Right renal cortex interstitium (tissue), 3 donors: ENCODE data around the gene TAB2. TPM values are rescaled to one million over a fixed set of nuclear protein-coding genes. Genes with fewer than 3 reads are reported as not detected.

ENCODE experiments used
- DNase-seq, 3 donors: peaks; one replicate each; pipeline ENCODE4 v3.0.0-alpha.2; 2013; ENCODE audit warnings: low read depth in 3 of 3, low spot score in 2 of 3
- polyA plus RNA-seq, 3 donors: library from polyadenylated mRNA; unstranded; fragments of 120-200 nt; gene quantifications; one replicate each; pipeline ENCODE4 v1.2.1, GENCODE V29; 2013; ENCODE audit not compliant: insufficient read length in 3 of 3

TAB2 gene
- polyA plus RNA-seq, 3 donors, result 94.2 to 111 (median 100) TPM

DNA sequence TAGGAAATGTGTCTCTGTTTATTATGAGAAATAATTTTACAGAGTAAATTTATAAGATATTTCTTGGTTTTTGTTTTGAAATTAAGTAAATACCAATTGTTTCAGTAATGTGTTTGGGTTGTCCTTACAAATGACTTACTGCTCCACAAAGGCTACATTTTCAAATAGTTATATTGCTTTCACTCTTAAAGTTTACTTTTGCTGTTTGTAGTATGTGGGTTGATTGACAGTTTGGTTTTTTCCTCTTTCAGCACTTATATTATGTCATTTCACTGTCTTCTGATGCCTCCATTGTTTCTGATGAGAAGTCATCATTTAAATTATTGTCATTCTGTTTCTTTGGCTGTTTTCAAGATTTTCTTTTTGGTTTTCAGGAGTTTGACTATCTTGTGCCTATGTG lies 47.7 kb downstream of the TAB2 start:
- no peak for DNase-seq

DNA sequence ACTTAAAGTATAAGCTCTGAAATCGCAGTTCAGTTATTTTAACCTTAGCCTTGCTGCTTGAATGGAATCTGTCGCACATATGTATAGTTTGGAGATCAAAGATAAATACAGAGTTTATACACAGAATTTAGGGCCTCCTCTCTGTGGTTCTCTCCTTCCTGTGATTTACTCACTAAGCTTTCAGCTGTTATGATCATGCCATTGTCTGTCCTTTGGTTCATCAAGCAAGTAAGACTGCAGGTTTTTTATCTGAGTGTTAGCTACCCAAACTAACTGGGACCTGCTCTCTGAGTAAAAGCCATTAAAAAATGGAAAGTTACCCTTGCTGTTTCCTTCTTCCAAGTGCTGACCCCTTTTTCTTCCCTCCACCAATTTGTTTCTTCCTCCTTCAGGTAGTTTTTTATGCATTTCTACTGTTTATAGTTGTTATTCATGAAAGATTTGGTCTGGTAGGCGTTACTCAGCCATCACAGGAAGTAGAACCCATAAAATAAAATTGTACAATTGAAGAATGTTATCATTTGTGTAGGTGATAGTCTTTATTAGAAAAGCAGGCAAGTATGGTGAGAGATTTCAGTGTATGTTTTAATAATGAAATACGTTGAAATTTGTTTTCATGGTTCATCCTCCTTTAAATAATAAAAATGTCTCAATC lies 48.9 kb downstream of the TAB2 start:
- no peak for DNase-seq

DNA sequence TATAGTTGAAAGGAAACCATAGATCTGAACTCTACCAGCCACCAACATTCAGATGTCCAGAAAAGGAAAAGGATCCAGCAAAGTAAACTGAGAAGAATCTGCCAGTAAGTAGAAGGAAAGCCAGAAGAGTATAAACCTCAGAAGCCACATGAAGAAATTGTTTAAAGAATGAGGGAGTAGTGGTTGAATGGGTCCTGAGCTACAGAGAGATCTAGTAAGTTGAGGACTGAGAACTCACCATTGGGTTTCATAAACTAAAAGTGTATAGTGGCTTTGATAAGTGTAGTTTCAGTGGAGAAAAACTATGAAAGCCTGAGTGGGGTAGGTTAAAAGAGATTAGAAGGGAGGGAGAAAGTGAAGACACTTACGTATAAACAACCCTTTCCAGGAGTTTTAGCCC lies 50.6 kb downstream of the TAB2 start:
- no peak for DNase-seq

DNA sequence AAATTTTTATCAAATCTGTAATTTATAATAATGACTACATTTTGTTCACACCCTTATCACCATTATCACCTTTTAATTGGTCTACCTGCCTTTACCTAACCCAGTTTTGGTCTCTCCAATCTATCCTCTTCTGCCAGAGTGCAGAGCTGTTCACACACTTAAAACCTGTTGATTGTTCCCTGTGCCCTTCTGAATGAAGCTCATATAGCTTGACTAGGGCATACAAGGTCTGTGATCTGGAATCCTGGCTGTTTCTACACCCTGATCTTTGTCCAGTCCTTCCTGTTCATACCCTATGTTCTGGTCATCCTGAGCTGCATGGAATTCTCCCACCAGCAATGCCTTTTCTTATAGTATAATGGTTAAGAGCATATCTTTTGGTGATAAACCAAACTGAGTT lies 53.6 kb downstream of the TAB2 start:
- no peak for DNase-seq

DNA sequence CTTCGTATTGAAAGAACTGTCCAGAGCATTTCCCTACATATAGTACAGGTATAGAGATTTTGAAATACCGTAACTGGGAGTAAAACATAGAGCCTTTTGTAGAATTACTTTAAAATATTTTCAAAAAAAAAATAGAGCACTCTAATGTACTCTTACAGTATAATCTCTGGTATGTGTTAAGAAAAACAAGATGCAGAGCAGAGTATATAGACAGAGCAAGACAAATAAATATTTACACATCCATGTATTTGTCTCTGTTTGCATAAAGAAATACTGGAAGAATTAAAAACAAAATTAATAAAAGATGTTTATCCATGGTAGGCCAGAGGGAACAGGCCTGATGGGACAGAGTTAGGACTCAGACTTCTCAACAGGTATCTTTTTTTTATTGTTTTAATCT lies 54.5 kb downstream of the TAB2 start:
- no peak for DNase-seq

DNA sequence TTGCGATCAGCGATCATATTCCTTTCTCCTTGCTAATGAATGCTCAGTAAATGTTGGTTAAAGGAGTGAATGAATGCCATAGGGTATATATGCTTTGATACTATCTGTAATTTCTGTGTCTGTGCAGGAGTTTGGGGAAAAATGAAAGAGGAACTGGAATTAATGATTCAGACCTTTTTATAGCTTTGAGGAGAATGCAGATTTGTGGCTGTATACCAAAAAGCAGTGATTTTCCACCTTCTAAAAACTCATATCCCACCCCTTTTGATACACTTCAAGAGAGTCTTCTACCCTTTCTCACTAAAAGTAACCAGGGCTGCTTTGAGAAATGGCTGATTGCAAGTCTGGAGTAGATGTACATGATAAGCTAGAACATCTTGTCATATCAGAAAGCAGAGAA lies 56.0 kb downstream of the TAB2 start:
- no peak for DNase-seq

DNA sequence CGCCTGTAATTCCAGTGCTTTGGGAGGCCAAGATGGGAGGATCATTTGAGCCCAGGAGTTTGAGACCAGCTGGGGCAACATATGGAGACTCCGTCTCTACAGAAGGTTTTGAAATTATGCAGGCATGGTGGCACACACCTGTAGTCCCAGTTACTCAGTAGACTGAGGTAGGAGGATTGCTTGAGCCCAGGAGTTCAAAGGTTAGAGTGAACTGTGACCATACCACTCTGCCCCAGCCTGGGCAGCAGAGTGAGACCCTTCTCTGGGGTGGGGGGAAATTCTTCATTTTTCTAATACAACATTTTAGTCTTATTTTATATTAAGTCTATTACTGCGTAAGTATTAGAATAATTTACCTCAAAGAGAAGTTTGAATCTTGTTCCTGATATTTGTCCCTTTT lies 62.5 kb downstream of the TAB2 start:
- DNase-seq, result no peak

DNA sequence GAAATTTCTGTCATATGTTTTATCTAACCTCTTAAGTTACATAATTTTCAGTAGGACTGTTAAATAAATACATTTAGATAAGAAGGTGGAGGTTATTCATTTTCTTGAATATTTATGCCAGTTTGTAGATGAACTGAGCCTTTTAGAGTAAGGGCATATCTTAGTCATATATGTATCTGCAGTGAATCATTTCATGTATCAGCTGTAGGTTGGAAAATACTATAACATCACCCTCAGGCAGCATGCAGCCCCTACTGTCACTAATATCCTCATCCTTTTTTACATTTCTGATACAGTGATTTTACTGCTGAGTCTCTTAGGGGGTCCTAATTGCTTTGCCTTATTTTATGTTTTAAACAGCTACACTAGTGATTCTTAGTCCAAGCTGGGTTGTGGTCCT lies 63.0 kb downstream of the TAB2 start:
- no peak for DNase-seq

DNA sequence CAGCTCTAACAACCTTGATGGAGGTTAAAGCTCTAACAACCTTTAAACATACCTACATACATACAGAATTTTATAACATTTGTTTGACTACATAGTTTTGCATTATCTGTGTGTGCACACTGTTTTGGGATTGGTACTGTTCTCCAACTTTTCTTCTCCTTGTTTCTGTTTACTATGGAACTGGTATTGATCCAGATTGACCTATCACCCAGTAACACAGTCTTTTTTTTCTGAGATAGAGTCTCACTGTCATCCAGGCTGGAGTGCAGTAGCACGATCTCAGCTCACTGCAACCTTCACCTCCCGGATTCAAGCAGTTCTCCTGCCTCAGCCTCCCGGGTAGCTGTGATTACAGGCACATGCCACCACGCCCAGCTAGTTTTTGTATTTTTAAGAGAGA lies 65.9 kb downstream of the TAB2 start:
- DNase-seq, result no peak

DNA sequence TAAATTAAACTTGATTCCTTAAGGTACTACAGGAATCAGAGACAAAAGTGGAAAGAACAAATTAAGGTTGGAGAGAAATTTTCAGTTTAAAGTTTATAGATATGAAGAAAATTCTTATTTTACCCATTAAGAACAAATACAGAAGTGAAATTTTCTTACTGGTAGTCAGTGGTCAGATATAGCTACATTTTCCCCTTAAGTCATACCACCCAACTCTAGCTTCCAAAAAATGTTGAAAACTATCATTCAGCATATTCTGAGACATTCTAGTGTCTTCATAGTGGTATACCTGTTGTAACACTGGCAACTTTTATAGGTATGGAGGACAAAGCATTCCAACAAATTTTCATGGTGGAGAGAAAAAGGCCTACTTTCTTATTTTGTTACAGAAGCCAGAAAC lies 67.0 kb downstream of the TAB2 start:
- no peak for DNase-seq

DNA sequence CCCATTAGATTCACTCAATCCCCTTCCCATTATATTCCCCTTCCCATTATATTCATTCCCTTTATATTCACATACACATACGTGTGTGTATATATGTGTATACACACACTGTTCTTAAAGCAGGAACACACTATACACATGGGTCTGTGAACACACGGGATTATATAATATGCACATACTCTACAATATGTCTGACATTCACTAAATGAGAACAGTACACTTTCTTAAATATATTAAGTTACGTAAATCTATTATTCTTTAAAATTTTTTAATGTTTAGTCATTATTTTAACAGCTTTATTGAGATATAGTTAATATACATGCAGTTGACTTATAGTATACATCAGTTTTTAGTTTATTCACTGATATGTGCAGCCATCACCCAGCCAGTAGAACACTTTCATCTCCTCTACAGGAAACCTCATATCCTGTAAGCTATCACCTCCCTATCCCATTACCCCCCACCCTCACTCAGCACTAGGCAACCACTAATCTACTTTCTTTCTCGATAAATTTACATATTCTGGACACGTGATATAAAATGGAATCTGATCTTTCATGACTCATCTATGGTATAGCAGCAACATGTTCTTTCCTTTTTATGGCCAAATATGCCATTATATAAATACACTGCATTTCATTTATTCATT lies 68.6 kb downstream of the TAB2 start:
- no peak for DNase-seq

DNA sequence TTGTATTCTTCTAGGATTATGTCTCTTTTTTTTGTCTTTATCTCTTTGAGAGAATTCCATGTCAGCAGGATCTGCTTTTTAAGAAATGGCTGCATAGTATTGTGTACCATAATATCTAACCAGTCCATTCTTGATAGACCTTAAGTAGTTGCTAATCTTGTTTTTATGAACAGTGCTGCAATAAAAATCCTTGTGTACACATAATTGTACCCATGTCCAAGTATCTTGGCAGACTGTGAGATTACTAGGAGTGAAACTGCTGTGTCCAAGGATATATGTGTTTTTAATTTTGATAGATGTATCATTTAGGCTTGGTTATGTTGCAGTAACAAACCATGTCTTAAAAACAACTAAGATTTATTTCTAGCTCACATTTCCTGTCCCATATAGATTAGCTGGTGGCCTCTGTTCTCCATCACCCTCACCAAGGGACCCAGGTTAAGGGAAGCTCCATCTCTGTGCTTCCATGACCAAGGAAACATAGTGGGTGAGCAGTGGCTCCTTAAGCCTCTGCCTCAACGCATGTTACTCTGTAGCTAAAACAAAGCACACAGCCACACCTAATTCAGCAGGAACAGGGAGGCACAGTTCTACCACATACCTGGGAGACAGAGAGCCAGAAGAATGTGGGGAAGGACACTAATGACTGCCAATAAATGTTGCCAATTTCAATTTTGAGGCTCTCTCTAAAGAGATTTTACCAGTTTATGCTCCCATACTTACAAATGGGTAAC lies 70.4 kb downstream of the TAB2 start:
- DNase-seq, result no peak

DNA sequence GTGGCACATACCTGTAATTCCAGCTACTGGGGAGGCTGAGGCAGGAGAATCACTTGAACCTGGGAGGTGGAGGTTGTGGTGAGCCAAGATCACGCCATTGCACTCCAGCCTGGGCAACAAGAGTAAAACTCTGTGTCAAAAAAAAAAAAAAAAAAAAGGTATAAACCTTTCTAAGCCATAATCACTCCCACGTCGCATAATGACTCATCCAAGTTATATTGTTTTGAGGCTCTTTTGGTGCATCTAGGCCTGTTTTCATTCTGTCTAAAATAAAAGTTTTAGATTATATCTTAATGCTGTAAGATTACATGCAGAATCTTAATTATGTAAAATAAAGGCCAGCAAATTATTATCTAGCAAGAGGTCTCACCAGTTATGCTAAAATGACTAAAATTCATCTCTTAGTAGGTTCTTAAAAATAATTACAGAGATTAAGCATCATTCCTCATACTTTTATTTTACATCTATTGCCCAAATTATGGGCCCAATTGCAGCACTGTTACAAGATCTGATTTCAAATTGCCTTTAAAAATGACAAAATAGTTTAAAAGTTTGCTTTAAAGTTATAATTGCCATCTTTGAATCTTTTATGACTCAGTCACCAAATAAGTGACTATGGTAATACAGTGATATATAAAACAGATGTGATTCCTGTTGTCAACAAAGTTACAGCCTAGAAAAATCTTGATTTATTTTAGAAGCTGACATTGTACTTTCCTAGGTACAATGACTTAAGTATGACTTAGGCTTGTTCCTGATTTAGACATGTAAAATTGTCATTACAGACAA lies 72.2 kb downstream of the TAB2 start:
- DNase-seq, result no peak

DNA sequence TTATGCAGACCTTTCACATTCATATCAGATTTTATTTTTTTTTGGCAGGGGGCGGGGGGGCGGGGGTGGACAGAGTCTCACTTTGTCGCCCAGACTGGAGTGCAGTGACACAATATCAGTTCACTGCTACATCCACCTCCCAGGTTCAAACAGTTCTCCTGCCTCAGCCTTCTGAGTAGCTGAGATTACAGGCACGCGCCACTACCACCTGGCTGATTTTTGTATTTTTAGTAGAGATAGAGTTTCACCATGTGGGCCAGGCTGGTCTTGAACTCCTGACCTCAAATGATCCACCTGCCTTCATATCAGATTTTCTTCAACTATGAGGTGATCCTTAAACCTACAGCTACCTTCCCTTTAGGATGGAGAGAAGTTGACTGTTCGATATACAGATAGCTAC lies 74.6 kb downstream of the TAB2 start:
- no peak for DNase-seq

DNA sequence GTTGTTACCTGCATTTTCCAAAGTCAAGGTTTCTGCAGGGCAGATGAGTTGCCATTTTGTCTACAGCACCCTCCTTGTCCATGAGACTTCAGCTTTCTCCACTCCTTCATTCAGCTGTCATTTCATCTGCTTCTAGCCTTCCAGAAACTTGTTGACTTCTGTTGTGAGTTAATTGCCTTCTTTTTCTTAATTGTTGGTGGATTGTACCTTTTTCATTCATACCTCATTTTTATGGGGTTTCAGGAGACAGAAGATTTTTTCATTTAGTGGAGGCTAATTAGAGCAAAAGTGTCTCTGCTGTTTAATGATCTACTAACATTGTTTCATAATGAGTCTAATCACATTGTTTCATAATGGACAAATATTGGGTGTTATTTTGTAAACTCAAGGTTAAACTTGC lies 75.0 kb downstream of the TAB2 start:
- no peak for DNase-seq

DNA sequence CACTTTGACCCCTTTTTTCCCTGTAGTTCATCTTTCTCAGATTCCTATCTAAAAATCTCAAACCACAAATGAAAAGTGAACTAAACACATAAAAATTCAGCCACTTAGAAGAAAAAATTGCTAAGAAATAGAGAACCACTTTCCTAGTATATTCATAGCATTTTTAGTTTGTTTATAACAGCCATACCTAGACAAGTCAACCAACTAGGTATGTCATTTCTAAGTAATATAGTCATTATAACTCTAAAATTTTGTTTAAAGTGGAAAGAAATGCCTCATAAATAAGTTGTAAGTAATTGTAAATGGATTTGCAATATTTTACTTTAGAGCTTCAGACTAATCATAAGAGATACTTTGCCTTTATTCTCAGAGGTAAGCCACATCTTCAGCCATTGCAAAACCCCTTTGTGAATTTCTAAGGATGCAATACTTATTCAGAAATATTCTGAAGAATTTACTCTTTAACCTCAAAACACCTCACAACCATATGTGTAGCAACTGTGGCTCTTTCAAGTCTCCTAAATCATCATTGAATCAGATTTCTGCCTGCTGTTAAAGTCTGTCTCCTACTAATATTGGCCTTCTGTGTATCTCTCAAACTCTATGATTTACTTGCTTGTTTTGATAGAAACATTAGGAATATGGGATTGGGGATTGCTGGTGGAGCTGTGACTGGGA lies 75.6 kb downstream of the TAB2 start:
- no peak for DNase-seq

DNA sequence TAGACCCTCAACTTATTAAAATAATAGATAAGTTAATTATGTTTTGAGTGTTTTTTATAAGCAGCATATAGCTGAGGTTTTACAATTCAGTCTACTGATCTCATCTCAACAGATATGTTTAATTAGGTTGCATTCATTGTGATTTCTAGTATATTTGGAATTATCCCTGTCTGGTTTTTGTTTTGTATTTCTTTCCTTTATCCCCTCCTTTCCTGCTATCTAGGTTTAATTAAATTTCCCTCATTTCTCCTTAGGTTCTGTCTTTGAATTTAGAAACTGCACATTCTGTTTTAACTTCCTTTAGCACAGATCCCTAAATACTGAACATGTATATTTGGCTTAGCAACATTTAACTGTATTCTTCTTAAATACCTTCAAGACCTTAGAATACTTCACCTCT lies 77.7 kb downstream of the TAB2 start:
- DNase-seq, result no peak

DNA sequence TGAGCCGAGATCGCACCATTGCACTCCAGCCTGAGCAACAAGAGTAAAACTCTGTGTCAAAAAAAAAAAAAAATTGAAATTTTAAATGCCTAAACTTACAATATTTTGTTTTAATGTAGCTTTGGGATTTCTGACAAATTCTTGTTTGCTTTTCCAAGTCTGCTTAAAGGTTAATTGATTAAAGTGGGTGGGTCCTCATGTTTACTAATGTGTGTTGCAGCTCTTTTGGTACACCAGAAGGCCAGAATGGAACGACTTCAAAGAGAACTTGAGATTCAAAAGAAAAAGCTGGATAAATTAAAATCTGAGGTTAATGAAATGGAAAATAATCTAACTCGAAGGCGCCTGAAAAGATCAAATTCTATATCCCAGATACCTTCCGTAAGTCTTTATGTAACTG lies 79.9 kb downstream of the TAB2 start:
- DNase-seq, result no peak

DNA sequence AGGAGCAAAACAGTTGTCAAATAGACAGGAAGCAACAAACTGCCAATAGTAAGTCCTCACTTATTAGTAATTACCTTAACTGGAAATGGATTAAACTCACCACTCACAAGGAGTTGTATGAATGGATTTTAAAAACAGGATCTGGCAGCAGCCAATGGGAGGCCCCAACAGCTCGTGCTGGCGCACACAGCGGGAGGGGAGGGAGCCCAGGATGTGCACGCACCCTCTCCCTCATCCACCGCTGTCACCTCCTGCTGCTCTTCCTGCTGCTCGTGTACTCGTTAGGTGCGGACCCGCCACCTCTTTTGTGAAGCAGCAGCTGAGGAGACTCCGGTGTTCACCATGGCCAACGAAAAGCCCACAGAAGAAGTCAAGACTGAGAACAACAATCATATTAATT lies 82.5 kb downstream of the TAB2 start, which contains the start of gene SUMO4:
SUMO4 (plus strand) TSS at position 213 of the 400 bp plus-strand sequence; CDS start at position 343, 130 bp downstream.
- DNase-seq, result no peak

DNA sequence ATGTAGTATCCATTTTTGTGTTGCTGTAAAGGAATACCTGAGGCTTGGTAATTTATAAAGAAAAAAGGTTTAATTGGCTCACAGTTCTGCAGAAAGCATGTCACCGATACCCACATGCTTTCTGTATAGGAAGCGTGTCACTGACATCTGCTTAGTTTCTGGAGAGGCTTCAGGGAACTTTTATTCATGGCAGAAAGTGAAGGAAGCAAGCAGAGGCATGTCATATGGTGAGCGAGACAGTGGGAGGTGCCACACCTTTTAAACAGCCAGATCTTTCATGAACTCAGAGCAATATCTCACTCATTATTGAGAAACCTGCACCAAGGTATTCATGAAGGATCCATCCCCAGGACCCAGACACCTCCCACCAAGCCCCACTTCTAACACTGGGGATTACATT lies 86.0 kb downstream of the TAB2 start:
- DNase-seq, result no peak
